Putamen (tissue), 1 donor: Measurements from ENCODE around the gene RECK.

Experiments
- DNase-seq: peaks from one replicate; pipeline ENCODE4 v3.0.0-alpha.2; 2016; ENCODE audit warnings: low spot score

Gene RECK

DNA sequence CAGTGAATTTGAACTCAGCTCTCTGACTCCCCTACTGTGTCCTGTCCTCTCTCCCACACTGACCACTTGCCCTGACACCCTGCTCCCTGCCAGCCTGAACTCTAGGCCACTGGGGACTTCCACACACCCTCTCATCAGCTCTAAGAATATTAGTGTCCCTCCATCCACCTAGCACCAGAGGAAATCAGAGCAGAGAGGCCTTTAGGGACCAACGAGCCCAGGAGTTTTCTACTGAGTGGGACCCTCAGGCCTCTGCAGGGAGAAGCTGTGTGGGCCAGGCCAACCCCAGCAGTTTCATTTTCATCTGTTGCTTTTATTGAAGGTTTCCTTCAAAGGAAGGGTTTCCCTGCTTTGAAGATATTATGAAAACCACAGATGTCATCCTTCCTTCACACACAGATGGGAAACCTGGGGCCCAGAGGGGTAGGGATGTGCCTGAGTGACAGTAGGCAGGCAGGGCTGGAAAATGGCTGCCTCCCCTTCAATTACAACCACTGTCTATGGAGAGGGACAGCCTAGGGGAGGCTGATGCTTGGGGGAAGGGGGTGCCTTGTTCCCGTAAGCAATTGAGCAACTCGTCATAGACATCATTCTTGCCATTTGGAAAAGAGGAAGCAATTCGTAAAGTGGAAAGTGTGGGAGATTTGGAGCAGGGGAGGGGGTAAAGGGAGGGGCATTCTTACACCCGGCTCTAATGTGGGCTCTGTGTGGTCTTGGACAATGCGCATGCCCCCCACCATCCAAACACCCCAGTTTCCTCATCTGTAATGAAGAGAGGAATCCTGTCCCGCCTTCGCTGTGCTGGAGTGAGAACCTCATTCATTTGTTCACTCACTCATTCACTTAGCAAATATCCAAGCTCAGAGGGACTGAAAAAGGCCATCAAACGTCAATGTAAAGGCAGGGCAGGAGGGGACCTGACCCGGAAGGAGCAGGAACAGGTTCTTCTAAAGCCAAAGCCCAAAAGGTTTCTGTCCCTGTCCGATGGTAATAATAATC is 103.7 kb downstream of the RECK start:
- no peak for DNase-seq

DNA sequence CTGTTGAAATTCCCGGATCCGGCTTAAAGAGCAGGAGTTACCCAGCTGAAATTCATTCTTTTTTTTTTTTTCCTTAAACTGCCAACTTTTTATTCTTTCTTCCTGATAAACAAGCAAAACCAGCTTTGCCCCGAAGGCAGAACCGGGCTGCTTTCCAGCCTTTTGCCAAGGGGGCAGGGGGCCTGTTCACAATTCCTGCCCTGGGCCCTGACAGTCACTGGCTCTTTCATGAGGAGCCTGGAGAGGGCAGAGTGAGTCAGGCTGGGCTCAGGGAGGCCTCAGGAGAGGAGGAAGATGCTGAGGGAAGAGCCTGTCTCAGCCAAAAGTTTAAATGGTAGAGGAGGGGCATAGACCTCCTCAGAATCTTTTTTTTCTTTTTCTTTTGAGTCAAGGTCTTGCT is 104.6 kb downstream of the RECK start:
- DNase-seq: no peak

DNA sequence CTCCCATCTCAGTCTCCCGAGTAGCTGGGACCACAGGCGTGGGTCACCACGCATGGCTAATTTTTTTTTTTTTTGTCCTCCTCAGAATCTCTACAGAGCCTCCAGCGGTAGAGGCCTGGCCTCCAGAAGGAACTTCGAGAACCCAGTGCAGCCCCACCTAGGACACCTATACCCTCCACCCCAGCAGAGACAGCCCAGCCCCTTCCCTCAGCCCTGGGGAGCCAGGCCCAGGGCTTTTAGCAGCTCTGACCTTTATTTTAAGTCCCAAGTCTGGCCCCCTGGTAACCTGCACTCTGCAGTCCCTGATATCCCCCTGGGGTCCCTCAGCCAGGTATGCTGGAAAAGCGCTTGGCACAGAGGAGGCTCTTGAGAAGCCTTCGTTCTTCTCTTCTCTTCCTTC is 105.0 kb downstream of the RECK start:
- DNase-seq: no peak

DNA sequence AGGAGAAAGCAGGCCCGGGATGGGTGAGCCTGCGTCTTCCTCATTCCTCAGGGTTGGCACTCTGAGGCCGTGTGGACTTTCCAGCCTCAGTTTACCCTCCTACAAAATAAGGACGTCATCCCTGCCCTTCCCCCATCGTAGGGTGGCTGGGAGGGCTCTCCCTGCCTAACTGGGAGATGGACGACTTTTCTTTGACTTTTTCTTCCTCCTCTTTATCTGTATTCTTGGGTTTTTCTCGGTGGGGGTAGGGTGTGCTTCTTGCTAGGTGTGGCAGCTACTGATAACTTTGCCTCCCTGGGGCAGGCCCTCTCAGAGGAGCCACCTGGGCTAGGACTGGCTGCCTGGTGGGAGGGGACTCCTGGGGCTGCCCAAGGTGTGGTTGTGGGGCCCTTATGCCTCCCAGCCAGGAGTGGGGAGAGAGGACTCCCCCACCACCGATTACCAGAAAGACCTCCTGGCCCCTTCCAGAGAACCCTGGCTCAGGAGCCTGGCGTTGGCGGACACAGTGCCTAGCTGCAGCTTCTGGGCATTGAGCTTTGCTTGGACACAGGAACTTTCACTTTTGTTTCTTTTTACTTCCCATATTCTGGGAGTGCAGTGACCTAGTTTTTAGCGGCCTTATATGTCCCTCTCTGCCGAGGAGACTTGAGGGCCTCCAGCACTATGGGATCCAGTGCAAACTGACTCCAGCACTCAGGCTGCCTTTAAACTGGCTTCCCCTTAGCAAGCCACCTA is 106.0 kb downstream of the RECK start:
- DNase-seq: no peak

DNA sequence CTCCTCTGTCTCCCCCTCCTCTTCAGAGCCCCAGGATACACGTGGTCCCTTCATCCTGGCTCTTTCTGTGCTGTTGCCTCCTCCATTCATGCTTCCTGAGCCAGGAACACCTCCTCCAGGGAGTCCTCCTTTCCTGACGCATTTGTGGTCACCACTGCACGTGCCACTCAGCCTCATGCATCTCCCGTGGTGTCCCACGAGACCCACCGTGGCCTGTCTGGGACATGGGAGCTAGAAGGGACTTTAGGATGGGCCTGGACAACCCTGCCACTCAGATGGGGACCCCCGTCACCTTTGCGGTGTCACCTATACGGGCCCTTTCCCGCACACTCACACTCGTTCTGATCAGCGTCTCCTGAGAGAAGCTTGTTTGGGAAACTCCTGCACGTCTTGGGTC is 106.5 kb downstream of the RECK start:
- DNase-seq: no peak

DNA sequence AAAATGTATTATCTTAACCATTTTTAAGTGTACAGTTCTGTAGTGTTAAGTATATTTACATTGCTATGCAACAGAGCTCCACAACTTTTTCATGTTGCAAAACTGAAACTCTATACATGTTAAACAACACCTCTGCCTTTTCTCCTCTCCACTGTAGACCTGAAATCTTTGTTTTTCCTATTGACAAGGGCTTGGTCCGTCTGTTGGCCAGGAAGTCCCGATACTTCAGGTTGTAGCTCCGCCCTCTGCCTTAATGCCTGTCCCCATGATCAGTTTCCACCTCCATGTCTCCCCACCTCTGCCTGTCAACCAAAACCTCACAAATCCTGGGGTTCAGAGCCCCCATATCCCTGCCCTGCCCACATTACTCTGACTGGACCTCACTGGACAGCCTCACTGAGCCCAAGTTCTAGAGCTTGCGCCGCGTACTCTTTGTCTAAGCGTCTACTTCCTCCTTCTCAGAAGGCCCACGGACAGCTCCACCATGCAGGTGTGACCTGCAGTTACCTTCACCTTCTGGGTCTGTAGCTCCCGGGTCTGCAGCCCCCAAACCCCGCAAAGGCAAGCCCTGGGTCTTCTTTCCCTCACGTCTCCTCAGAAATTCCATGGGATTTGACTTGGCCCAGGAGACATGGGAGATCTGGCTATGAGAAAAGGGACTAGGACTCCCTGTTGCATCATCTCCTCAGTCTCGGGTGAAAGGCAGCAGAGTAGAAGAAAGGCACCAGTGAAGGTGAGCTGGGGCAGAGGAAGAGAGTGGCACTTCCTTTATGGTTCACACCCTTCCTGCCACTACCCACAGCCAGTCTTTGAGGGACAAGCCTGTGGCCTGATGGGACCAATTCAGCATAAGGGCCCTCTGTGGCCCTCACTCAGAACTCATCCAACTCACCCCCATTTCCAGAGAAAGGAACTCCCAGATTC is 107.9 kb downstream of the RECK start:
- DNase-seq: no peak

DNA sequence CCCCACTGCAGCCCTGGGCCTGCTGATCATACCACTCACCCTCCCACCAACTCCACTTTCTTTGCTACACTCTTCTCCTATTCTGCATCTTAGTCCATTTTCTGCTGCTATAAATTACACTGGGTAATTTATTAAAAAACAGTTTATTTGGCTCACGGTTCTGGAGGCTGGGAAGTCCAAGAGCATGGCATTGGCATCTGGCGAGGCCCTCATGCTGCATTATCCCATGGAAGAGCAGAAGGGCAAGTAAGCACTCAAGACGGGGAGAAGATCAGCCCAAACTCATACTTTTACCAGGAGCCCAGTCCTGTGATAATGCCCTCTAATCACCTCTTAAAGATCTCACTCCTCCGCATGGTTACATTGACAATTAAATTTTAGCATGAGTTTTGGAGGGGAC is 109.3 kb downstream of the RECK start:
- no peak for DNase-seq

DNA sequence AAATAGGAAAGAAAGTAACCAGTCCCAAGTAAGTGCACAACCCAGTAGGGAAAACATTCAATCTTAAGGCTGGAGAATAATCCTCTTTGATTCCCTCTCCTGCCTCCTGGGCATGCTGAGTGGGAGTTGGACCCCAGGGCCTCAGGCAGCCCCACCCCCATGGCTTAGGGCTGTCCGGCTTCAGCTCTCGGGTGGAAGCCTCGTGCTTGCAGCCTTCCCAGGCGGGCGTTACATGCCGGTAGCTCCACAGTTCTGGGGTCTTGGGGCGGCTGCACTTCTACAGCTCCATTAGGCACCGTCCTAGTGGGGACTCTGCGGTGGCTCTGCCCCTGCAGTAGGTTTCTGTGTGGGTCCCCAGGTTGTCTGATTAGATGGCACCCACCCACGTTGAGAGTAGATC is 109.9 kb downstream of the RECK start:
- DNase-seq: no peak

DNA sequence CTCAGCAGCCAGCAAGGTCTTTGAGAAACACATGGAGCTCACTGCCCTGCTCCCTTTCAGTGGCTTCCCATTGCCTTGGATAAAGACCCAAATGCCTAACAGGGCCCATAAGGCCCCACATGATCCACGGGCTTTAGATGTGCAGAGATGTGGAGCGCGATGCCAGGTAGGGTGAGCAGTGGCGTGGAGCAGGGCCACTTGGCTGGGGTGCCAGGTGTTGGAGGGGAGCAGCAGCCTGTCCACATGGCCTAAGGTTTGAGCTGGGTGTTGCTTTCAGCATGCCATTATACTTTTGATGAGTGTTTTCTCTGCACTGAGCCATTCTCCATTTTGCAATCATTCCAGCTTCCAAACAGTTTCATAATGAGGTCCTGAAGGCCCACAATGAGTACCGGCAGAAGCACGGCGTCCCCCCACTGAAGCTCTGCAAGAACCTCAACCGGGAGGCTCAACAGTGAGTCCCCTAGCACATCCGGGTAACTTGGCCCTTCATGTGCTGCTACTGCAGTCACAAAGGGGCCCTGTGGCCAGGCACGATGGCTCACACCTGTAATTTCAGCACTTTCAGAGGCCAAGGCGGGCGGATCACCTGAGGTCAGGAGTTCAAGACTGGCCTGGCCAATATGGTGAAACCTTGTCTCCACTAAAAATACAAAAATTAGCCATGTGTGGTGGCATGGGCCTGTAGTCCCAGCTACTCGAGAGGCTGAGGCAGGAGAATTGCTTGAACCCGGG is 110.9 kb downstream of the RECK start:
- DNase-seq: no peak

DNA sequence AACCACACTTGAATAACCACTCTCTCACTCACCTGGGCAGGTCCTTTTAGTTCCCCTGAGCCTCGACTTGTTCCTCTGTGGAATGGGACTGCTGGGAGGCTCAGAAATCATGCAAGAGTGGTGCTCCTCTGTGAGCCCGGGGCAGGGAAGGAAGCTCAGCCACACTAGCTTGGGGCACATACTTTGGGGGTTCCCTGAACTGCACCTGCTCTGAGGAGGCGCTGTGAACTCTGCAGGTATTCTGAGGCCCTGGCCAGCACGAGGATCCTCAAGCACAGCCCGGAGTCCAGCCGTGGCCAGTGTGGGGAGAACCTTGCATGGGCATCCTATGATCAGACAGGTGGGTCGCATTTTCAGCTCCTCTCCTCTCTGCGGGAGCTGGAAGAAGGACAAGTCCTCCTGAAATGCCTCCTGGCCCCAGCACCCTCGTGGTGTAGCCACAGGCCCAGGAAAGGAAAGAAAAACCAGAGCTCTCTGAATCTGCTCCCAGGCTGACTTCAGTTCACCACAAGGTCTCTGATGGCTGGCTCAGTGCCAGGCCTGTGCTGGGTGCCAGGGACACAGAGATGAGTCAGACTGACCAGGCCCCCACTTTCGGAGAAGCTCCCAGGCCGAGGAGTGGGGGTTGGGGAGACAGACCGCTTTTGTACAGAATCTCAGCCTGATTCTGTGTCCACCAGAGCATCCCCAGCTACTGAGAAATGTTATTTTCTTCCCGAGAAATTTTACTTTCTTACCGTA is 111.8 kb downstream of the RECK start:
- DNase-seq: peak; percentile 96

DNA sequence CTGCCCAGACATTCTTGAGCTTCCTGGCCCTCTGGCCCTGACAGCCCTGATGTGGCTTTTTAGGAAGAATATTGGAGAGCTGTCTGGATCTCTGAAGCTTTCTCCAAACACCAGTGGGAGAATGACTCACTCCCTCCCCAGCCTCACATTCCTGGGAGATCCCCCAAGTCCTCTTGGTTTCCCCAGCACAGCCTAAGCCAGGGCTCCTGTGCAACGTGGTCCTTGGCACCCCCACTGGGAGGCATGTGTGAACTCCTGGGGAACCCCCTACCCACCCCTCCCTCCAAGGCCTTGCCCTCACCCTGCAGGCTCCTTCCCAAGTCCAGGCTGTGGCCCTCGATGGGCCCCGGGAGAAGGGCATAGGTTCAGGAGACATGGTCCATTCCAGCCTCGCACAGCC is 112.5 kb downstream of the RECK start:
- no peak for DNase-seq

DNA sequence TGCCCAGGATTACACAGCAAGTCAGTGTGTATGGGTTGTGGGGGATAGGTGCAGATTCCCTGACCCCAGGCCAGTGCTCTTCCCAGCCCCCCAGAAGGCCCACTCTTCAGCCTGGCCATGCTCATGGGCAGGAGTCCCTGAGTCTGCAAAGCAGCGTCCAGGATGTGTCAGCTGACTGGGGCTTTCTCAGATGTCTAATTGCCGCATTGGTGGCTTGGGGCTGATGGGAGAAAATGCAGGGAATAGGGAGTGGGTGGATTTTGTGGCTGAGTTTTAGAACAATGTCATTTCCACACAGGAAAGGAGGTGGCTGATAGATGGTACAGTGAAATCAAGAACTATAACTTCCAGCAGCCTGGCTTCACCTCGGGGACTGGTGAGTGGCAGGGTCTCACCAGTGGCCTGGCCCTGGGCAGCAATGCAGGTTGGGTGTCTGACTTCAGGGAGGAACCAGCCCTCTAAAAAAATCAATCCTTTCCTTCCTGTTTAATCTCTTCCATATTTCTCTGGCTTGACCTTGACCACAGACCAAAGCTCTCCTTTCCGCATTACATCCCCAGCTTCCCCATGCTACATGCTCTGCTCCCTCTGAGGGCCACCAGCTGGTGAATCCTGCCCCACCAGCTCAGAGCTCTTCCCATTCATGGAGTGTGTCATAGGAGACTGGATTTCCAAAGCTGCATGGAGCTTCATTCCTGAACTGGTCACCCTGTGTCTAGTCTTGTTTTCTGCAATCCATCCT is 114.0 kb downstream of the RECK start:
- no peak for DNase-seq

DNA sequence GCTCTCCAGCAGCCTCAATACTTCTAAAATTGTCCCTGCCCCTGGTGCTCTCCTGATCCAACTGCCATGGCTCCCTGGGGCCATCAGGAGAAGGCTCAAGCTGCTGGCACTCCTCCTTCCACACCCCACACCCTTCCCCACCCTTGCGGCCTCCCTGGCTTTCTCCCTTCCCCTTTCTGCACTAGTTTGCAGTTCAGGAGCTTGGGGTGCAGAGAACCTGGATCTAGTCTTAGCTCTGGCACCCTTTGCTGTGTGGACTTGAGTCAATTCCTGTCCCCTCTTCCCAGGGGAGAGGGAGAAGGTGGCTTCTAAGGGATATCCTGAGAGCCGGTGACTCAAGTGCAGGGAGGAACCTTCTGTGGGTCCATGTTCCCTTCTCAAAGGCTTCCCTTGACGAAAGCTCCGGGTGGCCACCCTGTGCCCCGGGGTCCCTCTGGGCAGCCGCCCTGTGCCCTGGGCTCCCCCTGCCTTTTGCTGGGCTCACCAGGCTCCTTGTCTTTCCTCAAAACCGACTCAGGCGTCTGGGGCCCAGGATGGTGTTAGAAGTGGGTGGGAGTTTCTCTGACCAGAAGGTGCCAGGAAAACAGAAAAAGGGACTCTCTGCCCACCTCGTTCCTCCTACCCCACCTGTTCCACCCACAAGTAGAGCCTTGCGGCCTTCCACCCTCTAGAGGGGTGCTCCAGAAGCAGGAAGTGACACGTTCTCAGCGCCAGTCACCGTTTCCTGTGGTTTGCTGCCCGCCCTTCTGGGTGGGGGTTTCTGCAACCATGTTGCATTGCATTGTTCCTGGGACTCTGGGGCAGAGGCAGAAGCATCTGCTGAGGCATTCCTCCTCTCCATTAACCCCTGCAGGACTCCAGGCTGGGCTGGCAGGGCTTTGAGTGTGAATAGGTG is 114.8 kb downstream of the RECK start:
- DNase-seq: no peak

DNA sequence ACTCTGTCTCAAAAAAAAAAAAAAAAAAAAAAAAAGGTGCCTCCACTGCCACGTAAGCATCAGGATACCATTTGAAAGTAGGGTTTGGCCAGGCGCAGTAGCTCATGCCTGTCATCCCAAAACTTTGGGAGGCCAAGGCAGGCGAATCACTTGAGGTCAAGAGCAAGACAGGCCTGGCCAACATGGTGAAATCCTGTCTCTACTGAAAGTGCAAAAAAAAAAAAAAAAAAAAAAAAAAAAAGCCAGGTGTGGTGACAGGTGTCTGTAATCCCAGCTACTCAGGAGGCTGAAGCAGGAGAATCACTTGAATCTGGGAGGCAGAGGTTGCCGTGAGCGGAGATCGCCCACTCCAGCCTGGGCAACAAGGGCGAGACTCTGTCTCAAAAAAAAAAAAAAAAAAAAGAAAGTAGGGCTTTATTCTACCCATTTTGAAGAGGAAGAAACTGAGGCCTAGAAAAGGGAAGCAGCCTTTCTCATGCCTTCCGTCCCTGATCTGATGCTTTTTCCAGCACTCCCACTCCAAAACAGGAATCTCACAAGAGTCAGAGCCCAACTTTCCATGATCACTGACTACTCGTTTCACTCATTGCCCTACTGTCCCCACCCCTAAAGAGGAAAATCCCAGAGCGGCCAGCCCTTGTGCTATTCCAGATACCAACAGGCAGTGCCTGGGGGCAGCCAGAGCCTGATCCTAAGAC is 116.2 kb downstream of the RECK start:
- DNase-seq: no peak

DNA sequence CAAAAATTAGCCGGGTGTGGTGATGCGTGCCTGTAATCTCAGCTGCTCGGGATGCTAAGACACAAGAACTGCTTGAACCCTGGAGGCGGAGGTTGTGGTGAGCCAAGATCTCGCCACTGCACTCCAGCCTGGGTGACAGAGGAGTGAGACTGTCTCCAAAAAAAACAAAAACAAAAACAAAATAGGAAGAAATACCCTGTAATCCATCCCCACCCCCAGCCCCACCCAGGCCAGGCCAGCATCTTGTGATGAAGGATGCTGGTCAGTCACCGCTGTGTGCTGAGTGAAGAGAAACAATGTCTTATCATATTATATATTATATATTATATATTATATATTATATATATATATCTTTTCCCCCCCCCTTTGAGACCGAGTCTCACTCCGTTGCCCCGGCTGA is 117.0 kb downstream of the RECK start:
- DNase-seq: no peak

DNA sequence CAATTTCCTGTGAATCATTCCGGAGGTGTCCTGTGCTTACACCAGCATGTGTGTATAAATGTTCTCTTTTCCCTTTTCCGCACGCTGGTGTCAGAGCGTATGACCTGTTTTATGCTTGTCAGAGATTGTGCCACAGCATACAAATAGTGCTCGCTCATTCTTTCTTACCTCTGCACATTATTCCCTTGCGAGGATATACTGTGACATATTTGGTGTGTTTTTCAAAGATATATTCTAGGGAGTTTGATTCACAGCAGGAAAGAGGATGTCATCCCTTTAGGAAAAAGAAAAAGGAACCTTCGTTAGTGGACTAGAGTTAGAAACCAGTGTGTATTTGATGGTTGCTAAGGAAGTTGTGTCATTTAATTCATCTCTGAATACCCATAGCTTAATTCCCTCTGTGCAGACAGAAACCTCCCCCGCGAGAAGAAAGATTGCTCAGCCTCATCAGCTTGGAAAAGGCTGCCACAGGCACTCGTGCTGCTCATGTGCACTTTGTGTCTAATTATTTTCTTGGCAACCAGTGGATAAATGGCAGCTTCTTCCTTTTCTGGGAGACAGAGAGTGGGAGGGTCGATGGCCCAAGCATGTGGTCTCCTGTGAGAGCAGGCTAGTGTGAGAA is 117.7 kb downstream of the RECK start:
- peak; percentile 59 for DNase-seq

DNA sequence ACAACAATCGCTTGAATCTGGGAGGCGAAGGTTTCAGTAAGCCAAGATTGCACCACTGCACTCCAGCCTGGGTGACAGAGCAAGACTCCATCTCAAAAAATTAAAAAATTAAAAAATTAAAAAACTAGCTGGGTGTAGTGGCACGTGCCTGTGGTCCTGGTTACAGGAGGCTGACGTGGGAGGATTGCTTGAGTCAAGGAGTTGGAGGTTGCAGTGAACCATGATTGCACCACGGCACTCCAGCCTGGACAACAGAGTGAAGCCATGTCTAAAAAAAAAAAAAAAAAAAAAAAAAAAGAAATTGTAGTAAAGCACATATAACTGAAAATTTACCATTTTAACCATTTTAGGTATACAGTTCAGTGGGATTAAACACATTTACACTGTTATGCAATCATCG is 119.4 kb downstream of the RECK start:
- no peak for DNase-seq

DNA sequence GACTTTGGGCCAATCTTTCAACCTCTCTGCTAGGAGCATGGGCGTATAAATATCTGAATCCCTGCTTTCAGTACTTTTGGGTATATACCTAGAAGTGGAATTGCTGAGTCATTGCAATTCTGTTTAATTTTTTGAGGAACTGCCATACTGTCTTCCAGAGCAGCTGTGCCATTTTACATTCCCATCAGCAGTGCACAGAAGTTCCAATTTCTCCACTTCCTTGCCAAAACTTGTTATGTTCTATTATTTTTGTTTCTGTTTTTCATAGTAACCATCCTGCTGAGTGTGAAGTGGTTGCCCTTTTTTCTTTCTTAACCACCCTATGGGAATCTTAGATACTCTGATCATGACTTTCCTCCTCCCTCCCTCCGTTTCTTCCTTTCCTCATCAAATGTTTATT is 121.4 kb downstream of the RECK start:
- no peak for DNase-seq
